Hippocampal formation (tissue), 2 donors: ENCODE data around the gene ZGPAT.

ENCODE experiments used
- DNase-seq, 2 donors: peaks; one replicate each; lab custom pipeline; 2025; lab: John Stamatoyannopoulos, UW

ZGPAT gene

DNA sequence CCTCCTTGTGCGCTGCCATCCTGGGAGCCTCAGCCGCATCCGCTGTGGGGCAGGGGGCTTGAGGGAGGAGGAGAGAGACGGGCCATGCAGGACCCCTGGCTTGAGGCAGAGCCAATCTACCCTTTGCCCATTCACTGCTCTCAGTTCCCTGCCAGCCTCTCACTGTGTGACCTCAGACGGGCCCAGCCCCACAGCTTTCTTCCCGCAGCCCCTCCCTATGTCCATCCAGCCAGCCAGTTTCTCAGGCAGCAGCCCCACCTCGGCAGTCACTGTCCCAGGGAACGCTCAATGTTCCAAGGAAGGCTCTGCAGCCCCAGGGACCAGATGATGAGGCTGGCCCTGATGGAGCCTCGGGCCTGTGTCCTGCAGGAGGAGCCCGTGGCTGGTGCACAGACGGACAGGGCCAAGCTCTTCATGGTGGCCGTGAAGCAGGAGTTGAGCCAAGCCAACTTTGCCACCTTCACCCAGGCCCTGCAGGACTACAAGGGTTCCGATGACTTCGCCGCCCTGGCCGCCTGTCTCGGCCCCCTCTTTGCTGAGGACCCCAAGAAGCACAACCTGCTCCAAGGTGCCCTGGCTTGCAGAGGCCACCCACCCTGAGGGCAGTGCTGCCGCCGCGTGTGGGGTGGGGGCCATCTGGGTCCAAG is 15.3 kb upstream of the ZGPAT start:
- DNase-seq: no peak

DNA sequence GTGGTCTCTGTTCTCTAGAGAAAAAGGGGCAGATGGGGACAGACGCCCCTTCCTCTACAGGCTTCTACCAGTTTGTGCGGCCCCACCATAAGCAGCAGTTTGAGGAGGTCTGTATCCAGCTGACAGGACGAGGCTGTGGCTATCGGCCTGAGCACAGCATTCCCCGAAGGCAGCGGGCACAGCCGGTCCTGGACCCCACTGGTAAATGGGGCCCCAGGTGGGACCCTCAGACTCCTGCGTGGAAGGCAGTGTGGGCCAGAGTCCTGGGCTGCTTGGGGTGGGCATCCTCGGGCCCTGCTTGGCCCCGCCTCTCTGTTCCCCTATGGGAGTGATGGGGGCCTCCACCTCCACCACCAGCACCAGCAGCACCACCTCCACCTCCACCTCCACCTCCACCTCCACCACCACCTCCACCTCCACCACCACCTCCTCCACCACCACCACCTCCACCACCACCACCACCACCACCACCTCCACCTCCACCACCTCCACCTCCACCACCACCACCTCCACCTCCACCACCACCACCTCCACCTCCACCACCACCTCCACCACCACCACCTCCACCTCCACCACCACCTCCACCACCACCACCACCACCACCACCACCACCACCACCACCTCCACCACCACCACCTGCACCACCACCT is 14.6 kb upstream of the ZGPAT start:
- DNase-seq: no peak

DNA sequence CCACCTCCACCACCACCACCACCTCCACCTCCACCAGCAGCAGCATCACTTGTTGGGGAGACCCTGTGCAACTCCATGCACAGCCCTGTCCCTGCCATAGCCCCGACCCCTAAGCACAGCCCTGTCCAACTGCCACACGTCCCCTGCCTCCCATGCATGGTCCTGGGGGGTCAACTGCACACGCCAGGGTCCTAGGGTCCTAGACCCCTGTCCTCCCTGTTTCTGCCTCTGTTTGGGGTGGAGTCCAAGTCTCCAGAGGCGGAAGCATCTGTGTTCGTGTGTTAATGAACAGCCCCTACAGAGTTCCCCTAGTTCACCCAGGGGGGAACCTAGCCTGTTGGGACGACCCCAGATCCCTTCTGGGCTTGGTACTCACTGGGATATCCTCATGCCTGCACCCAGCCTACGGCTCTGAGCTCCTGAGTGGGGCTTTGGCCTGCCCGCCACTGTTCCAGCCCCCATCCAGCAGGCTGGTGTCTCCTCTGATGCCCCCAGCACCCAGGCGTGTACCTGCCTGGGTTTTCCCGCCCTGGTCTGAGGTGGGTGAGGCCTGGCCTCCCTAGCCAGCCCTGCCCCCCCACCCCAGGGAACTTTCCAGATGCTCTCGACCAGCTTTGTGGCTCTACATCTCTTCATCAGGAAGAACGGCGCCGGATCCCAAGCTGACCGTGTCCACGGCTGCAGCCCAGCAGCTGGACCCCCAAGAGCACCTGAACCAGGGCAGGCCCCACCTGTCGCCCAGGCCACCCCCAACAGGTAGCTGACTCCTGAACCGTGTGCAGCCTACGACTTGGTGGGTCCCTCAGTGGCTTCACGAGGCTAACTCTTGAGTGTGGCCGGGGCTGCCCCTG is 13.9 kb upstream of the ZGPAT start:
- no peak for DNase-seq

DNA sequence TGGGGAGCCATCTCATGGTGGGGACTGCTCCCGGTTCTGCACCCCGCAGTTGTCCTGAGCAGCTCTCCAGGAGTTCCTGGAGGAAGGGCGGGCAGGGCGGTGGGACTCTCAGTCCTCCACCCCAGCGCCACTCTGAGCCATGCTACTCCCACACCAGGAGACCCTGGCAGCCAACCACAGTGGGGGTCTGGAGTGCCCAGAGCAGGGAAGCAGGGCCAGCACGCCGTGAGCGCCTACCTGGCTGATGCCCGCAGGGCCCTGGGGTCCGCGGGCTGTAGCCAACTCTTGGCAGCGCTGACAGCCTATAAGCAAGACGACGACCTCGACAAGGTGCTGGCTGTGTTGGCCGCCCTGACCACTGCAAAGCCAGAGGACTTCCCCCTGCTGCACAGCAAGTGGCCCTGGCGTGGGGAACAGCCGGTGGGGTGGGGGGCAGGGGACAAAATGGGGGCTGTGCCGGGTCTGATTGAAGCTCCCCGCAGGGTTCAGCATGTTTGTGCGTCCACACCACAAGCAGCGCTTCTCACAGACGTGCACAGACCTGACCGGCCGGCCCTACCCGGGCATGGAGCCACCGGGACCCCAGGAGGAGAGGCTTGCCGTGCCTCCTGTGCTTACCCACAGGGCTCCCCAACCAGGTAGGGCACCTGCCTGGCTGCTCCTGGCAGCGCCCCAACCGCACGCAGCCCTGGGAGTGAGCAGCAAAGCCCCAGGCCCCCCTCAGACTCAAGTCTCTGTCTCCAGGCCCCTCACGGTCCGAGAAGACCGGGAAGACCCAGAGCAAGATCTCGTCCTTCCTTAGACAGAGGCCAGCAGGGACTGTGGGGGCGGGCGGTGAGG is 13.0 kb upstream of the ZGPAT start:
- DNase-seq: no peak

DNA sequence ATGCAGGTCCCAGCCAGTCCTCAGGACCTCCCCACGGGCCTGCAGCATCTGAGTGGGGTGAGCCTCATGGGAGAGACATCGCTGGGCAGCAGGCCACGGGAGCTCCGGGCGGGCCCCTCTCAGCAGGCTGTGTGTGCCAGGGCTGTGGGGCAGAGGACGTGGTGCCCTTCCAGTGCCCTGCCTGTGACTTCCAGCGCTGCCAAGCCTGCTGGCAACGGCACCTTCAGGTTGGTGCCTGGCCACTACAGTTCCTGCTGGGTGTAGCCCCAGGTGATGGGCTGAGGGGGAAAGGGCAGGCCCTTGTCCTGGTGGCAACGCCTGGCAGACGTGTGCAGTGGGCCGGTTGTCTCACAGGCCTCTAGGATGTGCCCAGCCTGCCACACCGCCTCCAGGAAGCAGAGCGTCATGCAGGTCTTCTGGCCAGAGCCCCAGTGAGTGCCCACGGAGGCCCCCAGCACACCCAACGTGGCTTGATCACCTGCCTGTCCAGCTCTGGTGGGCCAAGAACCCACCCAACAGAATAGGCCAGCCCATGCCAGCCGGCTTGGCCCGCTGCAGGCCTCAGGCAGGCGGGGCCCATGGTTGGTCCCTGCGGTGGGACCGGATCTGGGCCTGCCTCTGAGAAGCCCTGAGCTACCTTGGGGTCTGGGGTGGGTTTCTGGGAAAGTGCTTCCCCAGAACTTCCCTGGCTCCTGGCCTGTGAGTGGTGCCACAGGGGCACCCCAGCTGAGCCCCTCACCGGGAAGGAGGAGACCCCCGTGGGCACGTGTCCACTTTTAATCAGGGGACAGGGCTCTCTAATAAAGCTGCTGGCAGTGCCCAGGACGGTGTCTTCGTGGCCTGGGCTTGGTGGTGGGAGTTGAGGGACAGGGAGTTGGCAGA is 12.2 kb upstream of the ZGPAT start:
- DNase-seq: no peak

DNA sequence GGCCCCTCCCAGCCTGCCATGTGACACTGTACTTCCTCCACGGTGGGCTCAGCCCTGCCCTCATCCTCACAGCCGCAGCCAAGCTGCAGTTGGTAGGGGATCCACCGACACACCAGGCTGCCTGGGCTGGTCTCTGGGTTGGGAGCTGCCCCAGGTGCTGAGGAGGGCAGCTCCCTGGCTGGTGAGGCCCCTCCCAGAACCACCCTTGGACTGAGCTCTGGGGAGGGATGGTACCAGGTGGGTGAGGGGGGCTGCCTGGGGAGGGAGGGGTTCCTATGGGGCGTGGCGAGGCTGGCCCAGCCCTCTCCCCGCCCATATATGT is 11.6 kb upstream of the ZGPAT start:
- no peak for DNase-seq

DNA sequence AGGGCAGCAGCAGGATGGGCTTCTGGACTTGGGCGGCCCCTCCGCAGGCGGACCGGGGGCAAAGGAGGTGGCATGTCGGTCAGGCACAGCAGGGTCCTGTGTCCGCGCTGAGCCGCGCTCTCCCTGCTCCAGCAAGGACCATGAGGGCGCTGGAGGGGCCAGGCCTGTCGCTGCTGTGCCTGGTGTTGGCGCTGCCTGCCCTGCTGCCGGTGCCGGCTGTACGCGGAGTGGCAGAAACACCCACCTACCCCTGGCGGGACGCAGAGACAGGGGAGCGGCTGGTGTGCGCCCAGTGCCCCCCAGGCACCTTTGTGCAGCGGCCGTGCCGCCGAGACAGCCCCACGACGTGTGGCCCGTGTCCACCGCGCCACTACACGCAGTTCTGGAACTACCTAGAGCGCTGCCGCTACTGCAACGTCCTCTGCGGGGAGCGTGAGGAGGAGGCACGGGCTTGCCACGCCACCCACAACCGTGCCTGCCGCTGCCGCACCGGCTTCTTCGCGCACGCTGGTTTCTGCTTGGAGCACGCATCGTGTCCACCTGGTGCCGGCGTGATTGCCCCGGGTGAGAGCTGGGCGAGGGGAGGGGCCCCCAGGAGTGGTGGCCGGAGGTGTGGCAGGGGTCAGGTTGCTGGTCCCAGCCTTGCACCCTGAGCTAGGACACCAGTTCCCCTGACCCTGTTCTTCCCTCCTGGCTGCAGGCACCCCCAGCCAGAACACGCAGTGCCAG is 11.0 kb upstream of the ZGPAT start, which contains the start of gene TNFRSF6B:
Gene TNFRSF6B, plus strand, starts transcription at position 25 of the 729 bp plus-strand sequence. Its CDS starts 116 bp downstream, at position 141.
- DNase-seq: no peak

DNA sequence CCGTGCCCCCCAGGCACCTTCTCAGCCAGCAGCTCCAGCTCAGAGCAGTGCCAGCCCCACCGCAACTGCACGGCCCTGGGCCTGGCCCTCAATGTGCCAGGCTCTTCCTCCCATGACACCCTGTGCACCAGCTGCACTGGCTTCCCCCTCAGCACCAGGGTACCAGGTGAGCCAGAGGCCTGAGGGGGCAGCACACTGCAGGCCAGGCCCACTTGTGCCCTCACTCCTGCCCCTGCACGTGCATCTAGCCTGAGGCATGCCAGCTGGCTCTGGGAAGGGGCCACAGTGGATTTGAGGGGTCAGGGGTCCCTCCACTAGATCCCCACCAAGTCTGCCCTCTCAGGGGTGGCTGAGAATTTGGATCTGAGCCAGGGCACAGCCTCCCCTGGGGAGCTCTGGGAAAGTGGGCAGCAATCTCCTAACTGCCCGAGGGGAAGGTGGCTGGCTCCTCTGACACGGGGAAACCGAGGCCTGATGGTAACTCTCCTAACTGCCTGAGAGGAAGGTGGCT is 10.4 kb upstream of the ZGPAT start:
- DNase-seq: no peak

DNA sequence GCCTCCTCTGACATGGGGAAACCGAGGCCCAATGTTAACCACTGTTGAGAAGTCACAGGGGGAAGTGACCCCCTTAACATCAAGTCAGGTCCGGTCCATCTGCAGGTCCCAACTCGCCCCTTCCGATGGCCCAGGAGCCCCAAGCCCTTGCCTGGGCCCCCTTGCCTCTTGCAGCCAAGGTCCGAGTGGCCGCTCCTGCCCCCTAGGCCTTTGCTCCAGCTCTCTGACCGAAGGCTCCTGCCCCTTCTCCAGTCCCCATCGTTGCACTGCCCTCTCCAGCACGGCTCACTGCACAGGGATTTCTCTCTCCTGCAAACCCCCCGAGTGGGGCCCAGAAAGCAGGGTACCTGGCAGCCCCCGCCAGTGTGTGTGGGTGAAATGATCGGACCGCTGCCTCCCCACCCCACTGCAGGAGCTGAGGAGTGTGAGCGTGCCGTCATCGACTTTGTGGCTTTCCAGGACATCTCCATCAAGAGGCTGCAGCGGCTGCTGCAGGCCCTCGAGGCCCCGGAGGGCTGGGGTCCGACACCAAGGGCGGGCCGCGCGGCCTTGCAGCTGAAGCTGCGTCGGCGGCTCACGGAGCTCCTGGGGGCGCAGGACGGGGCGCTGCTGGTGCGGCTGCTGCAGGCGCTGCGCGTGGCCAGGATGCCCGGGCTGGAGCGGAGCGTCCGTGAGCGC is 9.8 kb upstream of the ZGPAT start:
- no peak for DNase-seq

DNA sequence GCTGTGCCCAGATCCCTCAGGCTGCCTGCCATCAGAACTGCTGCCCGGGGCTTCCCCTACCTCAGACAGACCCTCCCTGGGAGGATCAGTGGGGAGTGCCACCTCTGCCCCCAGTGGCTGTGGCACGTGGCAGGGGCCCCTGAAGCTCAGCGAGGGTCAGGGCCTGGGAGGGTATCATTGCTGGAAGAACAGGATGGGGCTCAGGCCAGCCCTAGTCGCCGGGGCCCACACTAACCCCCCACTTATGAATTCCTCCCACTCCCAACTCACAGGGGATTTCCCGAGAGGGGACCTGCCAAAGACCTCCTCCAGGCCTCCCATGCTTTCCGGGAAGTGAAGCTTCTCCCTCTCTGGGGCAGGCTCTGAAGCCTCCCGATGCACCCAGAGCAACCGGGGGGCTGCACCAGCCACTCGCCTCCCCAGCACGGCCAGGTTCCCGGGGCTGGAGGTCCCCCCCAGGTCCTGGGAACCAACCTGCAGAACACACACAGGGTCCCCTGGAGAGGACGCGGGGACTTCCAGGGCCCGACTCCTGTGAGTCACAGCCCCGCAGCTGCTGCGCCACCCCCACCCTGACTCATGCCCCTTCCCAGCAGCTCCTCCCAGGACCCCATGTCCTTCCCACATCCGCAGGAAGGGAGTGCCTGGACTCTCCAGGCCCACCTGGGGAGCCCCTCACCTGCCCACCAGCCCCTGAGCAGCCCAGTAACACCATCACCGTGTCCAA is 8.9 kb upstream of the ZGPAT start:
- no peak for DNase-seq

DNA sequence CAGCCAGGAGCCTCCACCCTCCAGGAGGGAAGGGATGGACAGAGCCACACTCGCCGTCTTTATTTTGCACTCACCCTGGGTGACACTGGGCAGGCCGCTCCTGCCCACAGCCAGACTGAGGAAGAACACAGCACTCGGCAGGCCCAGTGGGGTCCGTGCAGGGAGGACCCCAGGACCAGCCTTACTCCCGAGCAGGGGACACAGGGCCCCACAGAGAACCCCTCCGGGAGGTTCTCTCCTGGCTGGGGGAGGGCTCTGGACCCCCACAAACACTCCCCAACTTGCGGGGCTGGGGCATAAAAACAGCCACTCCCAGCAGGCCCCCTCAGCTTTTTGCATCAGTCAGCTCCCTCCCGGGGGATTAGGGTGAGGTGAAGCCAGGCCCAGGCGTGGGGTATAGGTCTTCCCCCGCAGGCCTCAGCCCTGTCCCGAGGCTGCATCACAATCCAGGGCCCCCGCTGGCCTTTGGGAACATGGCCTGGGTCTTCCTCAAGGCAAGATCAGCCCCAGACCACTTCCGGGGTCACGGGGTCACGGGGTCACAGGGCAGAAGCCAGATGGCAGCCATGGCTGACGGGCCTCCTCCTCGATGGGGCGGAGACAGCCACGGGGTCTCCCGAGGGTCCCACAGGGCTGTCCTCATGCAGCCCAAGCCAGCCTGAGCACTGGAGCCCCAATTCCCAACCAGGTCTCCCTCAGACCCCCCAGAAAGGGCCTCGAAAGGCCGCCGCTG is 8.2 kb upstream of the ZGPAT start:
- DNase-seq: no peak

DNA sequence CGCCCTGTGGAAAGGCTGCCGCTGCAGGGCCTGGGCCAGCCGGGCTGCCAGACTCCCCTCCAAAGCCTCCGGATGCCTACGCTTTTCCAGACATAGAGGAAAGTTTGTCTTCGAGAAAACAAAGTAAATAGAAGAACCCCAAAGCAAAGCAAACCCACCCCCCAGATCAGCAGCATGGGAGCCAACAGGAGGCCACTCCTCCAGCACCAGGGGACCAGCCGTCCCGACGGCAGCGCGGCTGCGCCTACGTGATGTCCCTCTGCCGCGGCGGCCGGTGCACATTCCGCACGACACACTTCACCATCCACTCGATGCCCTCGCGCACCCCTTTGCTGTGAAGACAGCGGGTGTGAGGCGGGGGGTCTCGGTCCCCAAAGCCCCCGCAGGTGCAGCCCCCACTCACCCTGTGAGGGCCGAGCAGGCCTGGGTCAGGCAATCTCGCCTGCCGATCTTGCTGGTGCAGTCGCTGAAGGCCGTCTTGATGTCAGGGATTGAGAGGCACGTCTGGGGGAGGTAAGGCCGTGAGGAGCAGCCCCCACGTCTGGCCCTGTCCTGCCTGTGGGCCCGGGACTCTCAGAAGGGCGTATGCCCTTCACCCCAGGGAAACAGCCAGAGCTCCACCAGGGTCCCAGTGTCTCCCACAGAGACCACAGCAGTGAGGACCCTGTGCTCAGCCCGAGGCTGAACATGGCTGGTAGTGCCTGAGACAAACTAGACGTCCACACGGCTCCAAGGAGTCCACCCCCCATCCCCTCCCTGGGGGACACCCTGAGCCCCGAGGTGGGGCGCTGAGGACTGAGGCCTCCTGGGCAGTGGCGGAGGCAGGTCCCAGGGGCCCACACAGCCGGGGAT is 7.4 kb upstream of the ZGPAT start:
- no peak for DNase-seq

DNA sequence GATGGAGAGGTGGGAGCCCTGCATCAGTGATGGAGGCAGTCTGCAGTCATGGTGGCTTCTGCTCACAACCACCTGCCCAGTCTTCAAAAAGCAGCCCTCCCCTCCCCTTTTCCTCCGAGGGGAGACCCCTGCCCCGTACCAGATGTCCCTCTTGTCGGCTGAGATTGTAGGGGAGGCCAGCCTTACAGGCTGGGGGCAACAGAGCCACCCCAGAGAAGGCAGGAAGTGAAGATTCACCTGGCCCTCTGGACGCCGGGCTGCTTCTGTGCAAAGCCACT is 6.8 kb upstream of the ZGPAT start:
- no peak for DNase-seq

DNA sequence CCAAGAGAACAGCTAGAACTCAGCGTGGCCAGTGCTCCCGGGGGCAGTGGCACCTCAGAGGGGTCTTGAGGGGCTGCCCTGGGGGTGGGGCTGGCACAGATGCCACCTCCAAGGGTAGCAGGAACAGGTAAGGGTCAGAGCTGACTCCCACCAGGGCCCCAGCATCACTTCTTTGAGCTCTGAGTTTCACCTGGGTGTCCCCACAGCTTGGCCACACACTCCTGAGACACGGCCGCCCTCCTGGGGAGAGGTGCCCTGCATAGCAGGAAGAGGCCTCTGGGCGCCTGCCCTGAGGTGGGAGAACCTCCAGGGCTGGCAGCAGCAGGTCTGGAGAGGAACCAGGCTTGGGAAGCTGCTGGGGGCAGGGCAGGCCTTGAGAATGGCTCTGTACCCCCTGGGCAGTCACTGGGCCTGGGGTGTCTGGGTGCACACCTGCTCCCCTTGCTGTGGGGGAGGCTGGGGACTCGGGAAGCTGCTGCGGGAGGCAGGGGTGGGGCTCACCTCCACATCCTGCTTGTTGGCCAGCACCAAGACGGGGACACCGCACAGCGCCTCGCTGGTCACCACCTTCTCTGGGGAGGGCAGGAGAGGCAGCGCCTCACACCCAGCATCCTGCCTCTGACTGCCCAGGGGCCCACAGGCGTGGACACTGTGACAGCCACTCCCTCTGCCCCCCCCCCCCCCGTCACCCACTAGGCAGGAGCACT is 6.4 kb upstream of the ZGPAT start:
- no peak for DNase-seq

DNA sequence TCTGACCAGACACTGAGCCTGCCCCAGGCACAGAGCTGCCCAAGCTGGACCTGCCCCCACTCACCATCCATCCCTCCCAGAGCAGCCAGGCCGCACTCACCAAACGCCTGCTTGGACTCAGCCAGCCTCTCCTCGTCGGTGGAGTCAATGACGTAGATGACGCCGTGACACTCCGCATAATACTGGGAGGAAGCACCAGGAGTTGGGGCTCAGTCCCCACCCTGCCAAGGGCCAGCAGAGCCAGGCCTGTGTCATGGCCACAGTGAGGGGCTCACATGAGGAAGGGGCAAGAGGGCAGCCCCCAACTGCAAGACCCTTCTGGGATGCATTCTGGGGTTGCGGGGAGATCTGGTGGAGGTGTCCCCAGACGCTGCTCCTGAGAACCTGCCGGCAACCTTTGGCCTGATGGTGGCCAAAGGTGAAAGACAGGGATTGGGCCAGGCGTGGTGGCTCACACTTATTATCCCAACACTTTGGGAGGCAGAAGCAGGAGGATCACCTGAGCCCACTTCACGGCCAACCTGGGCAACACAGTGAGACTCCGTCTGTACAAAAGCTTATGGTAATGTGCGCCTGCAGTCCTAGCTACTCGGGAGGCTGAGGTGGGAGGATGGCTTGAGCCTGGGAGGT is 5.7 kb upstream of the ZGPAT start:
- no peak for DNase-seq

DNA sequence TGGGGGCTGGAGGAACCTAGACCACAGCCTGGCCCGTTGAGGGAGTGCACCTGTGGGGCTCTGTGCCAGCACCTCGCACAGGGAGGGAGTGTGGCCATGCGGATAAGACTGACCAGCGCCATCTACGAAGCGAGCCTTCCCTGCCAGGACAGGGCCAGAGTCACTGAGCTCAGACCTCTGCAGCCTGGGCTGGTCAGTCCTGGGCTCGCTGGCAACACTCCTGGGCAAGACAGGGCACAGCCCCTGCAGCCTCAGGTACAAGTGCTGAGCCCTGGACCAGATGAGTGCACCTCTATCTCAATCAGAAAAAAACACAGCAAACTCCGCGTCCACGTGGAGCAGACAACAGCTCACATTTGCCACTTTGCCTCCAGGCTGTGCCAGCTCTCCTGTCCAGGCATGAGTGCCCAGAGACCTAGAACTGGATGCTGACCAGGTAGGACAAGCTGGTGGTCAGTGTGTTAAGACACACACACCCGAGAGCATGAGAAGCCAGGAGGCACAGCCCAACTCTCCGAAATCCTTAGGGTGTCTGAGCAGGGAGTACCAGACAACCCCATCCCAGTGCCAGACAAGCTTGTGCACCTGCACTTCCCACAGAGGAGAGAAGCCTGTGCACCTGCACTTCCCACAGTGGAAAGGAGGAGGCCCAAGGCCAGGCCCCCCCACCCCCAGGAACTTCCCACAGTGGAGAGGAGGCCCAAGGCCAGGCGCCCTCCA is 4.9 kb upstream of the ZGPAT start:
- DNase-seq: no peak
